Osteoblast (primary cell): ENCODE data around the gene MADD. TPM values are rescaled to one million over a fixed set of nuclear protein-coding genes. Genes with fewer than 3 reads are reported as not detected.
A peak's percentile ranks its signal among the peaks of the same experiment; 100 is the strongest.

Source experiments
- DNase-seq: peaks from one replicate; pipeline ENCODE4 v3.0.0; 2011; ENCODE audit warnings: low spot score, mixed read lengths; ENCODE audit not compliant: insufficient read length; ENCODE audit errors: missing footprints
- H2AFZ ChIP-seq: 2 replicates; pipeline ENCODE4 v1.6.0; 2011; ENCODE audit warnings: mild to moderate bottlenecking, low read length
- H3K27ac ChIP-seq: 2 replicates; pipeline ENCODE4 v1.5.1; 2011; ENCODE audit warnings: mild to moderate bottlenecking, low read depth, low read length, moderate library complexity
- H3K27me3 ChIP-seq: 2 replicates; pipeline ENCODE4 v1.6.0; 2012; ENCODE audit warnings: mild to moderate bottlenecking, control low read depth, inconsistent platforms, low read length, moderate library complexity; ENCODE audit not compliant: insufficient read depth
- H3K36me3 ChIP-seq: 2 replicates; pipeline ENCODE4 v1.5.1; 2011; ENCODE audit warnings: mild to moderate bottlenecking, low read length, control low read depth, moderate library complexity; ENCODE audit not compliant: insufficient read depth
- H3K4me1 ChIP-seq: 2 replicates; pipeline ENCODE4 v1.5.1; 2011; ENCODE audit warnings: mild to moderate bottlenecking, low read length, control low read depth, moderate library complexity; ENCODE audit not compliant: insufficient read depth
- H3K4me2 ChIP-seq: 2 replicates; pipeline ENCODE4 v1.6.0; 2011; ENCODE audit warnings: mild to moderate bottlenecking, low read length; ENCODE audit not compliant: insufficient read depth
- H3K4me3 ChIP-seq: fragments of 200-600 bp; sonication (generic); 3 replicates; pipeline ENCODE4 v1.5.1; 2012; ENCODE audit warnings: mild to moderate bottlenecking, low read length, inconsistent platforms; ENCODE audit not compliant: insufficient read depth
- H3K79me2 ChIP-seq: 2 replicates; pipeline ENCODE4 v1.6.0; 2012; ENCODE audit warnings: mild to moderate bottlenecking, low read length, control low read depth, inconsistent platforms; ENCODE audit not compliant: insufficient read depth
- H3K9me3 ChIP-seq: 2 replicates; pipeline ENCODE4 v1.5.1; 2011; ENCODE audit warnings: low read depth, low read length, control low read depth
- H4K20me1 ChIP-seq: 2 replicates; pipeline ENCODE4 v1.6.0; 2012; ENCODE audit warnings: mild to moderate bottlenecking, low read length, control low read depth; ENCODE audit not compliant: insufficient read depth
- total RNA-seq: library from RNA; depleted of rRNA; stranded (reverse); fragments of >200 nt; gene quantifications from 2 replicates; pipeline ENCODE4 v1.2.3, GENCODE V29; 2012
- TF ChIP-seq, protein P1 (sequence below): IDR thresholded peaks from 2 replicates; pipeline ENCODE4 v1.5.1; 2011; ENCODE audit warnings: mild to moderate bottlenecking, low read depth, low read length, moderate library complexity; ENCODE audit errors: extremely low read depth

MADD gene
- total RNA-seq, 1 donor: 21.7 TPM

DNA sequence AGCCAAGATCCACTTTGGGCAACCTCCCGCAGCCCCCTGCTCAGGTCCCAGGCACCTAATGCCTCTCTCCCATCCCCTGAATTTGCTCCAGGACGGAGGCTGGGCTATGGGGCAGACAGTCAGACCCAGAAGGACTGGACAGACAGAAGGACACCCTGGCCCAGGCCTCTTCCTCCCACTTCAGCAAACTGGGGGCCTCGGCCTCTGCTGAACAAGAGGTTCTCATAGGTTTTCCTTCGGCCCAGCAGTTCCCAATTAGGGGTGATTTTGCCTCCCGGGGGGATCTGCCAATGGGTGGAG lies 104.7 kb downstream of the MADD start:
- TF ChIP-seq, protein P1, sequence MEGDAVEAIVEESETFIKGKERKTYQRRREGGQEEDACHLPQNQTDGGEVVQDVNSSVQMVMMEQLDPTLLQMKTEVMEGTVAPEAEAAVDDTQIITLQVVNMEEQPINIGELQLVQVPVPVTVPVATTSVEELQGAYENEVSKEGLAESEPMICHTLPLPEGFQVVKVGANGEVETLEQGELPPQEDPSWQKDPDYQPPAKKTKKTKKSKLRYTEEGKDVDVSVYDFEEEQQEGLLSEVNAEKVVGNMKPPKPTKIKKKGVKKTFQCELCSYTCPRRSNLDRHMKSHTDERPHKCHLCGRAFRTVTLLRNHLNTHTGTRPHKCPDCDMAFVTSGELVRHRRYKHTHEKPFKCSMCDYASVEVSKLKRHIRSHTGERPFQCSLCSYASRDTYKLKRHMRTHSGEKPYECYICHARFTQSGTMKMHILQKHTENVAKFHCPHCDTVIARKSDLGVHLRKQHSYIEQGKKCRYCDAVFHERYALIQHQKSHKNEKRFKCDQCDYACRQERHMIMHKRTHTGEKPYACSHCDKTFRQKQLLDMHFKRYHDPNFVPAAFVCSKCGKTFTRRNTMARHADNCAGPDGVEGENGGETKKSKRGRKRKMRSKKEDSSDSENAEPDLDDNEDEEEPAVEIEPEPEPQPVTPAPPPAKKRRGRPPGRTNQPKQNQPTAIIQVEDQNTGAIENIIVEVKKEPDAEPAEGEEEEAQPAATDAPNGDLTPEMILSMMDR: no peak
- Histone ChIP-seq H3K4me1 (peaks cover 4% of the 10 kb centered on the region), H3K4me3 (no peak overlapping the region), H3K79me2 (no peaks in the 10 kb centered on the region), H3K27me3 (no peaks in the 10 kb centered on the region), H3K27ac (no peak overlapping the region), H3K36me3 (no peaks in the 10 kb centered on the region), H4K20me1 (no peaks in the 10 kb centered on the region), H2AFZ (peak overlapping the region; percentile 53), H3K4me2 (no peak overlapping the region), H3K9me3 (no peaks in the 10 kb centered on the region)
- peak; percentile 43 for DNase-seq

DNA sequence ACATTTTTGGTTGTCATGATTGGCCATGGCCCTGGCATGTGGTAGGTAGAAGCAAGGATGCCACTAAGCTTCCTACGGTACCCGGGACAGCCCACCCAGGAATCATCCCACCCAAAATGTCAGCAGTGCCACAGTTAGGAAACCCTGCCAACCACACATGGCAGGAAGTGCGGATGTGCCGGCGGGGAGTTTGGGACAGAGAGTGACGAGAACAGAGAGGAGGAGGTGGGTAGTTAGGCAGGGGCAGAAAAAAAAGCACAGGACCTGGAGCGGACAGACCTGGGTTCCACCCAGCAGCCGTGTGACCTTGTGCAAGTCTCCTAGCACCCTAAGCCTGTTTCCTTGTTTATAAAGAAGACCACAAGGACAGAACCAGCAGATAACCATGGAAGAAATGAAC lies 105.1 kb downstream of the MADD start:
- Histone ChIP-seq H2AFZ (no peak overlapping the region), H3K4me3 (no peak overlapping the region), H3K4me2 (no peak overlapping the region), H4K20me1 (no peaks in the 10 kb centered on the region), H3K36me3 (no peaks in the 10 kb centered on the region), H3K27me3 (no peaks in the 10 kb centered on the region), H3K79me2 (no peaks in the 10 kb centered on the region), H3K9me3 (no peaks in the 10 kb centered on the region), H3K4me1 (peaks cover 4% of the 10 kb centered on the region), H3K27ac (no peak overlapping the region)
- DNase-seq: peak; percentile 35
- TF ChIP-seq, protein P1: no peak

GRCh38 chr11:47375546-47376085 lies 105.7 kb downstream of the MADD start:
- no peaks in the 10 kb centered on the region for H4K20me1 ChIP-seq
- no peak for DNase-seq
- H3K4me3 ChIP-seq: no peak overlapping the region
- TF ChIP-seq, protein P1: no peak
- no peak overlapping the region for H3K27ac ChIP-seq
- no peak overlapping the region for H2AFZ ChIP-seq
- no peaks in the 10 kb centered on the region for H3K79me2 ChIP-seq
- no peak overlapping the region for H3K4me2 ChIP-seq
- peaks cover 4% of the 10 kb centered on the region for H3K4me1 ChIP-seq
- H3K36me3 ChIP-seq: no peaks in the 10 kb centered on the region
- no peaks in the 10 kb centered on the region for H3K27me3 ChIP-seq
- no peaks in the 10 kb centered on the region for H3K9me3 ChIP-seq

- Histone ChIP-seq H3K36me3 (no peaks in the 10 kb centered on the region), H3K27me3 (no peaks in the 10 kb centered on the region), H3K9me3 (no peaks in the 10 kb centered on the region), H3K27ac (no peak overlapping the region), H3K4me2 (no peak overlapping the region), H3K4me1 (peaks cover 4% of the 10 kb centered on the region), H3K79me2 (no peaks in the 10 kb centered on the region), H4K20me1 (no peaks in the 10 kb centered on the region), H2AFZ (no peak overlapping the region), H3K4me3 (no peak overlapping the region)
- TF ChIP-seq, protein P1: no peak
- DNase-seq: peak; percentile 57
These were observed 106.2 kb downstream of the MADD start for GRCh38 chr11:47376107-47376524.
